Neural cell (in vitro differentiated cells): Measurements from ENCODE around the gene AOC2. TPM values are rescaled to one million over a fixed set of nuclear protein-coding genes. Genes with fewer than 3 reads are reported as not detected.
"Not testable (repeated sequence)": the region's sequence is repeated elsewhere in the genome, so short reads cannot be mapped to it uniquely, and the experiment has no call there.

Experiments used
- H2AFZ ChIP-seq: fragments of 200-600, 300-800 bp; sonication (generic), shearing (Covaris generic); 2 replicates; pipeline ENCODE4 v1.6.0; 2014; ENCODE audit warnings: low read depth, mild to moderate bottlenecking, antibody characterized with exemption, low read length, moderate library complexity
- H3F3A ChIP-seq: fragments of 200-600 bp; shearing (Covaris generic); 2 replicates; pipeline ENCODE4 v1.6.1; 2016; ENCODE audit warnings: mild to moderate bottlenecking, moderate library complexity, mixed read lengths, antibody characterized with exemption, low read length; ENCODE audit not compliant: insufficient read depth, poor library complexity, severe bottlenecking
- H3K27ac ChIP-seq: fragments of 200-600, 300-800 bp; sonication (generic), shearing (Covaris generic); 2 replicates; pipeline ENCODE4 v1.5.1; 2014; ENCODE audit warnings: mild to moderate bottlenecking, low read length, moderate library complexity
- H3K27me3 ChIP-seq: fragments of 300-800, 200-600 bp; sonication (generic), shearing (Covaris generic); 2 replicates; pipeline ENCODE4 v1.6.0; 2014; ENCODE audit warnings: mild to moderate bottlenecking, low read depth, low read length, moderate library complexity; ENCODE audit not compliant: insufficient read depth
- H3K36me3 ChIP-seq: fragments of 300-800, 200-600 bp; sonication (generic), shearing (Covaris generic); 2 replicates; pipeline ENCODE4 v1.5.1; 2014; ENCODE audit warnings: mild to moderate bottlenecking, antibody characterized with exemption, low read length, moderate library complexity; ENCODE audit not compliant: insufficient read depth
- H3K4me2 ChIP-seq: fragments of 300-800, 200-600 bp; sonication (generic), shearing (Covaris generic); 2 replicates; pipeline ENCODE4 v1.6.0; 2014; ENCODE audit warnings: mild to moderate bottlenecking, low read length
- H3K4me3 ChIP-seq: fragments of 300-800, 200-600 bp; sonication (generic), shearing (Covaris generic); 2 replicates; pipeline ENCODE4 v1.5.1; 2014; ENCODE audit warnings: mild to moderate bottlenecking, low read length, moderate library complexity
- H3K79me2 ChIP-seq: fragments of 200-600 bp; shearing (Covaris generic); replicated peaks from 2 replicates; pipeline ENCODE4 v1.6.0; 2014; ENCODE audit warnings: mild to moderate bottlenecking, low read length, moderate library complexity; ENCODE audit not compliant: insufficient read depth
- H3K9ac ChIP-seq: fragments of 300-800, 200-600 bp; sonication (generic), shearing (Covaris generic); 2 replicates; pipeline ENCODE4 v1.6.1; 2016; ENCODE audit warnings: mild to moderate bottlenecking, low read length, mixed read lengths
- H3K9me2 ChIP-seq: fragments of 200-600 bp; shearing (Covaris generic); 2 replicates; pipeline ENCODE4 v1.6.1; 2016; ENCODE audit warnings: mild to moderate bottlenecking, low read length, mixed read lengths; ENCODE audit not compliant: insufficient read depth
- H3K9me3 ChIP-seq: fragments of 200-600, 300-800 bp; sonication (generic), shearing (Covaris generic); 2 replicates; pipeline ENCODE4 v1.6.1; 2016; ENCODE audit warnings: mild to moderate bottlenecking, mixed run types, low read length, moderate library complexity, mixed read lengths
- H4K20me1 ChIP-seq: fragments of 200-600 bp; shearing (Covaris generic); 2 replicates; pipeline ENCODE4 v1.6.1; 2016; ENCODE audit warnings: mild to moderate bottlenecking, mixed run types; ENCODE audit not compliant: insufficient read depth
- EP300 ChIP-seq: fragments of 450-650 bp; conservative IDR thresholded peaks from 2 replicates; pipeline ENCODE4 v1.6.1; 2014; ENCODE audit warnings: antibody characterized with exemption, mild to moderate bottlenecking, moderate library complexity; ENCODE audit not compliant: poor library complexity, severe bottlenecking
- MXI1 ChIP-seq: fragments of 450-650 bp; conservative IDR thresholded peaks from 2 replicates; pipeline ENCODE4 v1.6.1; 2014; ENCODE audit warnings: antibody characterized with exemption, mild to moderate bottlenecking; ENCODE audit not compliant: poor library complexity, severe bottlenecking
- RAD21 ChIP-seq: fragments of 450-650 bp; conservative IDR thresholded peaks from 2 replicates; pipeline ENCODE4 v1.6.1; 2014; ENCODE audit warnings: antibody characterized with exemption, mild to moderate bottlenecking, moderate library complexity
- SMC3 ChIP-seq: fragments of 450-650 bp; conservative IDR thresholded peaks from 2 replicates; pipeline ENCODE4 v1.6.1; 2014; ENCODE audit warnings: antibody characterized with exemption, mild to moderate bottlenecking, moderate library complexity; ENCODE audit not compliant: poor library complexity
- TAF1 ChIP-seq: IDR thresholded peaks from 2 replicates; pipeline ENCODE4 v1.6.1; 2012; ENCODE audit warnings: low read depth
- polyA plus RNA-seq: library from polyadenylated mRNA; depleted of rRNA; stranded (reverse); fragments of >200 nt; gene quantifications from 2 replicates; pipeline ENCODE4 v1.2.3, GENCODE V29; 2014
- TF ChIP-seq, protein P1 (sequence below): fragments of 450-650 bp; IDR thresholded peaks from 2 replicates; pipeline ENCODE4 v1.5.1; 2014; ENCODE audit warnings: antibody characterized with exemption, mild to moderate bottlenecking, moderate library complexity; ENCODE audit not compliant: poor library complexity, severe bottlenecking
- TF ChIP-seq, protein P2 (sequence below): IDR thresholded peaks from 2 replicates; pipeline ENCODE4 v1.6.1; 2012; ENCODE audit warnings: borderline replicate concordance

AOC2 gene
- polyA plus RNA-seq, 1 donor from 2014 or later, result 2.8 TPM

DNA sequence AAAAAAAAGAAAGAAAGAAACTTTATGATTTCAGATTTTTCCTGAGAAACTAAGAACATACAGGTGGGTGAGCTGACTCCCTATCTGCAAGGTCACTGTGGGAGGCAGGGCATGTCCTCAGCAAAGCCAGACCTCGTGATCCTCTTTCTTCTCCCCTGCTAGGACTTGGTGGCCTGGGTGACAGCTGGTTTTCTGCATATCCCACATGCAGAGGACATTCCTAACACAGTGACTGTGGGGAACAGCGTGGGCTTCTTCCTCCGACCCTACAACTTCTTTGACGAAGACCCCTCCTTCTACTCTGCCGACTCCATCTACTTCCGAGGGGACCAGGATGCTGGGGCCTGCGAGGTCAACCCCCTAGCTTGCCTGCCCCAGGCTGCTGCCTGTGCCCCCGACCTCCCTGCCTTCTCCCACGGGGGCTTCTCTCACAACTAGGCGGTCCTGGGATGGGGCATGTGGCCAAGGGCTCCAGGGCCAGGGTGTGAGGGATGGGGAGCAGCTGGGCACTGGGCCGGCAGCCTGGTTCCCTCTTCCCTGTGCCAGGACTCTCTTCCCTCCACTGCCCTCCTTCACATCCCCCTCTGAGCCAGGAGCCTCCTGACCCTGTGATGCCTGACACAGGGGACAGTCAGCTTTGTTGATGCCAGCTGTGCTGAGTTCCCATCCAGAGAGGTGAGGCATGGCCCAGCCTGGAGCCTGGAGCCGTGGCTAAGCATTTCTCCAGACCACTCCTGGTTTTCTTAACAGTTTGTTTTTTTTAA lies 29.7 kb downstream of the AOC2 start:
- H3K27ac ChIP-seq, H3K36me3 ChIP-seq, H3K4me2 ChIP-seq, H3K79me2 ChIP-seq, H3F3A ChIP-seq, H3K9ac ChIP-seq, H3K4me3 ChIP-seq, H4K20me1 ChIP-seq, H3K9me3 ChIP-seq, H2AFZ ChIP-seq, H3K9me2 ChIP-seq, H3K27me3 ChIP-seq: not testable (repeated sequence)

DNA sequence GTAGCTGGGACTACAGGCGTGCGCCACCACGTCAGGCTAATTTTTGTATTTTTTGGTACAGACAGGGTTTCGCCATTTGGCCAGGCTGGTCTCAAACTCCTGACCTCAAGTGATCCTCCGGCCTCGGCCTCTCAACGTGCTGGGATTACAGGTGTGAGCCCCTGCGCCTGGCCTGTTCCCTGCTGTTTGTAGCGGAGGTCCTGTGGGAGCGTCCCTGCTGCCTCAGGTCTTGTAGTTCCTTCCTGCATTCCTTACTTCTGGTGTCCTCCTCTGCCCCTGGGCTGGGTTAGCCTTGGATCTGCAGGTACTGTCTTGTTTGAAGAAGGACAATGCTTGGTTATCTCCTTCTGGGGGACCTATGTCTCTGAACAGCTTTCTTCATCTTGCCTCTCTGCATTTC lies 32.7 kb downstream of the AOC2 start:
- Histone ChIP-seq H3K4me2 (no peak overlapping the region), H3K79me2 (no peaks in the 10 kb centered on the region), H3K9me2 (no peaks in the 10 kb centered on the region), H3K27me3 (no peaks in the 10 kb centered on the region), H2AFZ (no peak overlapping the region), H3F3A (no peaks in the 10 kb centered on the region), H3K36me3 (no peaks in the 10 kb centered on the region), H3K9me3 (no peaks in the 10 kb centered on the region), H3K27ac (no peak overlapping the region), H3K9ac (no peak overlapping the region), H3K4me3 (no peak overlapping the region), H4K20me1 (no peaks in the 10 kb centered on the region)
- TF ChIP-seq SMC3, result no peak
- no peak for TF ChIP-seq EP300
- TF ChIP-seq, protein P1, sequence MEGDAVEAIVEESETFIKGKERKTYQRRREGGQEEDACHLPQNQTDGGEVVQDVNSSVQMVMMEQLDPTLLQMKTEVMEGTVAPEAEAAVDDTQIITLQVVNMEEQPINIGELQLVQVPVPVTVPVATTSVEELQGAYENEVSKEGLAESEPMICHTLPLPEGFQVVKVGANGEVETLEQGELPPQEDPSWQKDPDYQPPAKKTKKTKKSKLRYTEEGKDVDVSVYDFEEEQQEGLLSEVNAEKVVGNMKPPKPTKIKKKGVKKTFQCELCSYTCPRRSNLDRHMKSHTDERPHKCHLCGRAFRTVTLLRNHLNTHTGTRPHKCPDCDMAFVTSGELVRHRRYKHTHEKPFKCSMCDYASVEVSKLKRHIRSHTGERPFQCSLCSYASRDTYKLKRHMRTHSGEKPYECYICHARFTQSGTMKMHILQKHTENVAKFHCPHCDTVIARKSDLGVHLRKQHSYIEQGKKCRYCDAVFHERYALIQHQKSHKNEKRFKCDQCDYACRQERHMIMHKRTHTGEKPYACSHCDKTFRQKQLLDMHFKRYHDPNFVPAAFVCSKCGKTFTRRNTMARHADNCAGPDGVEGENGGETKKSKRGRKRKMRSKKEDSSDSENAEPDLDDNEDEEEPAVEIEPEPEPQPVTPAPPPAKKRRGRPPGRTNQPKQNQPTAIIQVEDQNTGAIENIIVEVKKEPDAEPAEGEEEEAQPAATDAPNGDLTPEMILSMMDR, result no peak
- TF ChIP-seq, protein P2, sequence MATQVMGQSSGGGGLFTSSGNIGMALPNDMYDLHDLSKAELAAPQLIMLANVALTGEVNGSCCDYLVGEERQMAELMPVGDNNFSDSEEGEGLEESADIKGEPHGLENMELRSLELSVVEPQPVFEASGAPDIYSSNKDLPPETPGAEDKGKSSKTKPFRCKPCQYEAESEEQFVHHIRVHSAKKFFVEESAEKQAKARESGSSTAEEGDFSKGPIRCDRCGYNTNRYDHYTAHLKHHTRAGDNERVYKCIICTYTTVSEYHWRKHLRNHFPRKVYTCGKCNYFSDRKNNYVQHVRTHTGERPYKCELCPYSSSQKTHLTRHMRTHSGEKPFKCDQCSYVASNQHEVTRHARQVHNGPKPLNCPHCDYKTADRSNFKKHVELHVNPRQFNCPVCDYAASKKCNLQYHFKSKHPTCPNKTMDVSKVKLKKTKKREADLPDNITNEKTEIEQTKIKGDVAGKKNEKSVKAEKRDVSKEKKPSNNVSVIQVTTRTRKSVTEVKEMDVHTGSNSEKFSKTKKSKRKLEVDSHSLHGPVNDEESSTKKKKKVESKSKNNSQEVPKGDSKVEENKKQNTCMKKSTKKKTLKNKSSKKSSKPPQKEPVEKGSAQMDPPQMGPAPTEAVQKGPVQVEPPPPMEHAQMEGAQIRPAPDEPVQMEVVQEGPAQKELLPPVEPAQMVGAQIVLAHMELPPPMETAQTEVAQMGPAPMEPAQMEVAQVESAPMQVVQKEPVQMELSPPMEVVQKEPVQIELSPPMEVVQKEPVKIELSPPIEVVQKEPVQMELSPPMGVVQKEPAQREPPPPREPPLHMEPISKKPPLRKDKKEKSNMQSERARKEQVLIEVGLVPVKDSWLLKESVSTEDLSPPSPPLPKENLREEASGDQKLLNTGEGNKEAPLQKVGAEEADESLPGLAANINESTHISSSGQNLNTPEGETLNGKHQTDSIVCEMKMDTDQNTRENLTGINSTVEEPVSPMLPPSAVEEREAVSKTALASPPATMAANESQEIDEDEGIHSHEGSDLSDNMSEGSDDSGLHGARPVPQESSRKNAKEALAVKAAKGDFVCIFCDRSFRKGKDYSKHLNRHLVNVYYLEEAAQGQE, result no peak
- no peak for TF ChIP-seq RAD21
- TF ChIP-seq TAF1, result no peak
- no peak for TF ChIP-seq MXI1
